Measurements from ENCODE around the gene GLIS1.

- TF ChIP-seq CTCF (IDR thresholded peaks at IDR 0.05; ENCODE audit: poor library complexity), result no peak
- no peak for TF ChIP-seq EZH2 (IDR thresholded peaks at IDR 0.05; ENCODE audit: borderline replicate concordance)
Observed at GRCh38 chr1:53484705-53485477, 254.1 kb downstream of the GLIS1 start.
